Measurements from ENCODE around the gene EIF6. TPM values are rescaled to one million over a fixed set of nuclear protein-coding genes. Genes with fewer than 3 reads are reported as not detected.

The EIF6 gene
- total RNA-seq, 2 donors from 2014 or later = 23.0 to 44.3 TPM

DNA sequence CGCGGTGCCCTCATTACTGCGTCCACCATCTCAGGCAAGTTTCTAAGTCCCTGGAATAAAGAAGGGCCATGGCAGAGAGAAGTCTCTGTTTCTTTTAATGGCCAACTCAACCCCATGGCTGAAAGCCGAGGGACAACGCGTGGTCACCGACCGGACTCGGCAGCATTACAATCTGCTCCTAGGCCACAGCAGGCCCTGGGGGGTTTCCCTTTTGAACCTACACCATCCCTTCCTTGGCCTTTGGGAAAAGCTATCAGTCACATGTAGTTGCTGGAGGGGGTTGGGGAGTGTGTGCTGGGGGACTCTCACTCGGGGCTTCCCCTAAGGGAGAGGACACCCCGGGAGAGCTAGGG, 18.8 kb upstream of the EIF6 start:
- no peaks in the 10 kb centered on the region for H3K27me3 ChIP-seq
- peaks cover 0 to 35% of the 10 kb centered on the region in 2 donors for H3K4me1 ChIP-seq
- peaks cover 8% of the 10 kb centered on the region for H3K36me3 ChIP-seq
- TF ChIP-seq, protein P1, sequence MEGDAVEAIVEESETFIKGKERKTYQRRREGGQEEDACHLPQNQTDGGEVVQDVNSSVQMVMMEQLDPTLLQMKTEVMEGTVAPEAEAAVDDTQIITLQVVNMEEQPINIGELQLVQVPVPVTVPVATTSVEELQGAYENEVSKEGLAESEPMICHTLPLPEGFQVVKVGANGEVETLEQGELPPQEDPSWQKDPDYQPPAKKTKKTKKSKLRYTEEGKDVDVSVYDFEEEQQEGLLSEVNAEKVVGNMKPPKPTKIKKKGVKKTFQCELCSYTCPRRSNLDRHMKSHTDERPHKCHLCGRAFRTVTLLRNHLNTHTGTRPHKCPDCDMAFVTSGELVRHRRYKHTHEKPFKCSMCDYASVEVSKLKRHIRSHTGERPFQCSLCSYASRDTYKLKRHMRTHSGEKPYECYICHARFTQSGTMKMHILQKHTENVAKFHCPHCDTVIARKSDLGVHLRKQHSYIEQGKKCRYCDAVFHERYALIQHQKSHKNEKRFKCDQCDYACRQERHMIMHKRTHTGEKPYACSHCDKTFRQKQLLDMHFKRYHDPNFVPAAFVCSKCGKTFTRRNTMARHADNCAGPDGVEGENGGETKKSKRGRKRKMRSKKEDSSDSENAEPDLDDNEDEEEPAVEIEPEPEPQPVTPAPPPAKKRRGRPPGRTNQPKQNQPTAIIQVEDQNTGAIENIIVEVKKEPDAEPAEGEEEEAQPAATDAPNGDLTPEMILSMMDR (IDR thresholded peaks at IDR 0.05) = no peak
- no peak overlapping the region for H3K4me3 ChIP-seq
- no peak for DNase-seq (ENCODE audit: low spot score)
- H3K27ac ChIP-seq = no peak overlapping the region
- no peaks in the 10 kb centered on the region for H3K9me3 ChIP-seq

DNA sequence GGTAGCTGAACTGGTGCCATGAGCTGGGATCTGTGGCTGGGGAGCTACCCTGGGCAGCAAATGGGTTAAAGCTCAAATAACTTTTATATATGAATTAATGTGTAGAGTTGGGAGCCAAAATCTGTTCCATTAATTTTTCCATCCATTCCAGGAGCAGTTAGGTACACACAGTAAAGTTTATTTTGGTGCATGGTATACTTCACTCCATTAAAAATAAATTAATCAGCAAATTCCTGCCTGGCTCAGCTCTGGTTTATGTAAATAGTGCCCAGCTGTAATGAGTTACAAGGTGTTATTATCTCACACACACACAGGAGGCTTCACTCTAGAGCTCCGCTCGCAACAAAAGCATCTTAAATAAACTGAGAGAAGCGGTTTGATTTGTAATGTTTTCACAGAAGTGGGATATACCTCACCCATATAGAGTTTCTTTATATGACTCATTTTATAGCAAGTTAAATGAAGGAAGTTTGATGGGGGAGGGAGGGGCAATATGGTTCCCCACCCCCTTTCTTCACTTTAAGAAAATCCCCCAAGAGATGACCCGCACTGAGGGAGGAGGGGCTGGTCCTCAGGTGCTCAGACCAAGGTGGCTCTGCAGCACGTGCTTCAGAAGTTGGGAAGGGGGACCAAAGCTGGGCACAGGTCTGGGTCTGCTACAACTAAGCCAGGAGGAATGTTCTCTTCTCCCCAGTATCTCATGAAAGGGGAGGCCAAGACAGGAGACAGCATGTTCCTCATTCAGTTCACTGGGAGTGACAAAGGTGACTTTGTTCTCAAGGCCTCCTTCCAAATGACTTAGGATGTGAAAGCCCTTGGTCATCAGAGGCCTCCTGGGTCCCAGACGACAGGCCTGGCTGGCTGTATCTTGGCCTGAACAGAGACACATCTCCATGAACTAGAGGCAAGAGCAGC, 18.1 kb upstream of the EIF6 start:
- Histone ChIP-seq H3K4me3 (no peak overlapping the region), H3K36me3 (peaks cover 8% of the 10 kb centered on the region), H3K27me3 (no peaks in the 10 kb centered on the region), H3K4me1 (peaks cover 0 to 28% of the 10 kb centered on the region in 2 donors), H3K9me3 (no peaks in the 10 kb centered on the region), H3K27ac (no peak overlapping the region)
- no peak for DNase-seq (ENCODE audit: low spot score)
- TF ChIP-seq, protein P1 (IDR thresholded peaks at IDR 0.05) = no peak

DNA sequence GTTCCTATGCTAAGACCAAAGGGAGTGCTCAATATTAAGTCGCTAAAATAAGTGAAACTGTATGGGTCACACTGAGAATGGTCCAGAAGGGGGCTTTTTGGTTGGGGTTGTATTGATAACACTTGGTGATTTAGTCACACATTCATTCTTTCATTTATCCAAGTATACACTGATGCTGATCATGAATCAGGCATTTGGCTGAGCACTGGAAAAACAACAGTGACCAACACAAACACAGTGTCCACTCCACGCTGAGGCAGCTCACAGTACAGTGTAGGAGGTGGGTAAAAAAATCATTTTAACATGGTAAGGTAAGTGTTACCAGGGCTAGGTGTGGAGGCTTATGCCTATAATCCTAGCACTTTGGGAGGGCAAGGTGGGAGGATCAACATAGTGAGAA, 16.9 kb upstream of the EIF6 start:
- Histone ChIP-seq H3K27ac (no peak overlapping the region), H3K4me3 (no peak overlapping the region), H3K9me3 (no peaks in the 10 kb centered on the region), H3K4me1 (peaks cover 0 to 16% of the 10 kb centered on the region in 2 donors), H3K36me3 (peaks cover 7% of the 10 kb centered on the region), H3K27me3 (no peaks in the 10 kb centered on the region)
- DNase-seq (ENCODE audit: low spot score) = no peak
- TF ChIP-seq, protein P1 (IDR thresholded peaks at IDR 0.05) = no peak

DNA sequence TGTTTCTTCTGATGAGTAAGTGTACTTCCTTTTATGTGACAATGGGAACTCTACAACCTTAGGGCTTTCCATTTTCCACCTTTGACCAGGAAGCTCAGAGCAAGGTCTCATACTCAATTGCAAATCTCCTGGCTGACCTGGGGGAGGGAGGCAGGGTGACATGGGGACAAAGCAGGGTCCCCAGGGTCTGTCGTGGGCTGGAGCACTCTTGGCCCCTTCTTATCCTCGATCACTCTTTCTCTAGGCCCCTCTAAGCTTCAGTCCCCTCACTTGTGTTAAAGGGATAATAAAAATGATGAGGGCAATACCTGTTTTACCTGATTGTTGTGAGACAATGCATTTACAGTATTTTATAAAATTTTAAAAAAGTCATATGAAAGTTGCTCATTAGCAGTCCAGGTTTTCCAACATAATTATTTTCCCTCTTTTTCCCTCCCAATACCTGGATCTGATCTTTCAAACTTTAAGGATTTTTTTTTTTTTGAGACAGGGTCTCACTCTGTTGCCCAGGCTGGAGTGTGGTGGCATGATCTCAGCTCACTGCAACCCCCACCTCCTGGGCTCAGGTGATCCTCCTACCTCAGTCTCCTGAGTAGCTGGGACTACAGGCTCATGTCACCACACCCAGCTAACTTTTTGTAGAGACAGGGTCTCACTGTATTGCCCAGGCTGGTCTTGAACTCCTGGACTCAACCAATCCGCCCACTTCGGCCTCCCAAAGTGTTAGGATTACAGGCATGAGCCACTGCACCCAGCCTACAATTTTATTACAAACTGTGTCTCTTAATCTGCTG, 16.1 kb upstream of the EIF6 start:
- TF ChIP-seq, protein P1 (IDR thresholded peaks at IDR 0.05) = no peak
- H3K27ac ChIP-seq = no peak overlapping the region
- no peaks in the 10 kb centered on the region for H3K36me3 ChIP-seq
- H3K9me3 ChIP-seq = no peaks in the 10 kb centered on the region
- DNase-seq (ENCODE audit: low spot score) = no peak
- no peaks in the 10 kb centered on the region for H3K27me3 ChIP-seq
- peaks cover 0 to 9% of the 10 kb centered on the region in 2 donors for H3K4me1 ChIP-seq
- no peak overlapping the region for H3K4me3 ChIP-seq

DNA sequence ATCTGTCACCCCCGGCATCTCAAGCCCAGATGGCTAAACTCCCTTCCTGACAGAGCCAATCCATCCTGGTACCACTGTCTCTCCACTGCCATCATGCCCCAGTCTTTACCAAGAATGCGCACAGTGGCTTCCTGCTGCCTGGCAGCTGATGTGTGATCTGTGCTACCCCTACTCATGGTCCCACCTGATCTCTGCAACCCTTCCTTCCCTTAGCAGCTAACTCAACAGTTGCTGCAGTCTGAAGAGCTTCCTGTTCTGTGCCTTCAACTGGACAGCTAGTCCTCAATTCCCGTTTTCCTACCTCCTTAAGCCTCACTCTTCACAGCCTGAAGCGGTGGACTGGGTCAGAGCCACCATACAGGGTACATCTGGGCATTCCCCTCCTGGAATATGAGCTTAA, 15.2 kb upstream of the EIF6 start:
- Histone ChIP-seq H3K36me3 (no peaks in the 10 kb centered on the region), H3K4me3 (no peak overlapping the region), H3K9me3 (no peaks in the 10 kb centered on the region), H3K4me1 (peaks cover 0 to 7% of the 10 kb centered on the region in 2 donors), H3K27ac (no peak overlapping the region), H3K27me3 (no peaks in the 10 kb centered on the region)
- TF ChIP-seq, protein P1 (IDR thresholded peaks at IDR 0.05) = no peak
- no peak for DNase-seq (ENCODE audit: low spot score)
